ENCODE measurements around the gene UBE3D.

Gene UBE3D

GRCh38 chr6:82877213-82878195 lies 188.1 kb downstream of the UBE3D start:
- H2AFZ ChIP-seq (ENCODE audit: low read length, unreplicated experiment) = no peak overlapping the region
- peaks cover 36% of the 10 kb centered on the region for H3K4me1 ChIP-seq (ENCODE audit: control insufficient read depth, insufficient read depth, low read length, unreplicated experiment)
- no peaks in the 10 kb centered on the region for H3K36me3 ChIP-seq (ENCODE audit: insufficient read depth, low read length)
- no peaks in the 10 kb centered on the region for H3K79me2 ChIP-seq (ENCODE audit: control insufficient read depth, insufficient read depth, low read length, unreplicated experiment)
- H3K4me3 ChIP-seq (ENCODE audit: low read depth, low read length) = no peak overlapping the region
- H3K27ac ChIP-seq (ENCODE audit: low read depth, low read length) = no peak overlapping the region
- no peaks in the 10 kb centered on the region for H3K27me3 ChIP-seq (ENCODE audit: insufficient read depth, low read length)

- Histone ChIP-seq H2AFZ (ENCODE audit: low read length, unreplicated experiment) (no peak overlapping the region), H3K4me1 (ENCODE audit: control insufficient read depth, insufficient read depth, low read length, unreplicated experiment) (peaks cover 36% of the 10 kb centered on the region), H3K27me3 (ENCODE audit: insufficient read depth, low read length) (no peaks in the 10 kb centered on the region), H3K4me3 (ENCODE audit: low read depth, low read length) (no peak overlapping the region), H3K79me2 (ENCODE audit: control insufficient read depth, insufficient read depth, low read length, unreplicated experiment) (no peaks in the 10 kb centered on the region), H3K27ac (ENCODE audit: low read depth, low read length) (no peak overlapping the region), H3K36me3 (ENCODE audit: insufficient read depth, low read length) (no peaks in the 10 kb centered on the region)
Observed at GRCh38 chr6:82875573-82876185, 190.0 kb downstream of the UBE3D start.

DNA sequence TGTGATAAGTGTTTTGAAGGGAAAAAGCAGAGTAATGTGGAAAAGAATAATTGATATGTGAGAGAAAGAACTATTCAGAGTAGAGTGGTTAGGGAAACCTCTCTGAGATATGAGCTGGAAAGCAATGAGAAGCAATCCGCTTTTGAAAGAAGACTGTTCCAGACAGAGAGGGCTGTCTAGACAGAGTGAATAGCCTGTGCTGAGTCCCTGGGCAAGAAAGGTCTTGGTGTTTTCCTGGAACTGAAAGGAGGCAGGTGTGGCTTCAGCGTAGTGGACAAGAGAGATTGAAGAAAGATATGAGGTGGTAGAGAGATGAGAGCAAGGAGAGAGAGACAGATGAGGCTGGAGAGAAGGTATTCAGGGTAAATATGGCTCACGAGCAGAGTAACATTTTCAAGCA lies 190.8 kb downstream of the UBE3D start:
- H3K4me1 ChIP-seq (ENCODE audit: control insufficient read depth, insufficient read depth, low read length, unreplicated experiment) = peaks cover 36% of the 10 kb centered on the region
- H3K36me3 ChIP-seq (ENCODE audit: insufficient read depth, low read length) = no peaks in the 10 kb centered on the region
- no peak overlapping the region for H3K27ac ChIP-seq (ENCODE audit: low read depth, low read length)
- no peak overlapping the region for H3K4me3 ChIP-seq (ENCODE audit: low read depth, low read length)
- H3K27me3 ChIP-seq (ENCODE audit: insufficient read depth, low read length) = no peaks in the 10 kb centered on the region
- no peaks in the 10 kb centered on the region for H3K79me2 ChIP-seq (ENCODE audit: control insufficient read depth, insufficient read depth, low read length, unreplicated experiment)
- no peak overlapping the region for H2AFZ ChIP-seq (ENCODE audit: low read length, unreplicated experiment)

- Histone ChIP-seq H3K36me3 (ENCODE audit: insufficient read depth, low read length) (no peaks in the 10 kb centered on the region), H3K27ac (ENCODE audit: low read depth, low read length) (no peak overlapping the region), H3K4me1 (ENCODE audit: control insufficient read depth, insufficient read depth, low read length, unreplicated experiment) (peaks cover 18% of the 10 kb centered on the region), H2AFZ (ENCODE audit: low read length, unreplicated experiment) (no peak overlapping the region), H3K4me3 (ENCODE audit: low read depth, low read length) (no peak overlapping the region), H3K79me2 (ENCODE audit: control insufficient read depth, insufficient read depth, low read length, unreplicated experiment) (no peaks in the 10 kb centered on the region), H3K27me3 (ENCODE audit: insufficient read depth, low read length) (no peaks in the 10 kb centered on the region)
Observed at GRCh38 chr6:82872185-82872584, 193.5 kb downstream of the UBE3D start.

GRCh38 chr6:82870582-82871172 lies 195.0 kb downstream of the UBE3D start:
- Histone ChIP-seq H3K27ac (ENCODE audit: low read depth, low read length) (no peak overlapping the region), H3K36me3 (ENCODE audit: insufficient read depth, low read length) (no peaks in the 10 kb centered on the region), H3K79me2 (ENCODE audit: control insufficient read depth, insufficient read depth, low read length, unreplicated experiment) (no peaks in the 10 kb centered on the region), H3K4me3 (ENCODE audit: low read depth, low read length) (no peak overlapping the region), H3K4me1 (ENCODE audit: control insufficient read depth, insufficient read depth, low read length, unreplicated experiment) (peaks cover 4% of the 10 kb centered on the region), H3K27me3 (ENCODE audit: insufficient read depth, low read length) (no peaks in the 10 kb centered on the region), H2AFZ (ENCODE audit: low read length, unreplicated experiment) (no peak overlapping the region)

DNA sequence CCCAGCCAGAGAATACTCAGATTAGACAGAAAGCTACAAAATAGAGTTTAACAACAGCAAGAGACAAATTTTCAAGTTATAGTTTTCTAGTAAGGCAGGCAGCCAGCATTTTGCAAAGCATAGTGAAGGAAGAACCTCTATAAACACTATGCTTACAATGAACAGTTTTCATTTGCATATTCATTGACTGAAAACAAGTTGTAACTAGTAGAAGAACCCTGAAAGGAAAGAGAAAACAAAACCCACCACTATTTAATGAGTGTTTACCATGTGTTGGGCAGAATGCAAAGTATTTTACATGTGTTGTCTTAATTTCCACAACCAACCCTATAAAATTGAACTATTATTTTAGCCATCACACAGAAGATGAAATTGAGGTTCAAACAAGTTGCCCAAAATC lies 196.1 kb downstream of the UBE3D start:
- Histone ChIP-seq H3K79me2 (ENCODE audit: control insufficient read depth, insufficient read depth, low read length, unreplicated experiment) (no peaks in the 10 kb centered on the region), H3K27me3 (ENCODE audit: insufficient read depth, low read length) (no peaks in the 10 kb centered on the region), H3K4me1 (ENCODE audit: control insufficient read depth, insufficient read depth, low read length, unreplicated experiment) (no peaks in the 10 kb centered on the region), H2AFZ (ENCODE audit: low read length, unreplicated experiment) (no peak overlapping the region), H3K27ac (ENCODE audit: low read depth, low read length) (no peak overlapping the region), H3K4me3 (ENCODE audit: low read depth, low read length) (no peak overlapping the region), H3K36me3 (ENCODE audit: insufficient read depth, low read length) (no peaks in the 10 kb centered on the region)

GRCh38 chr6:82867946-82868345 lies 197.7 kb downstream of the UBE3D start:
- H3K27me3 ChIP-seq (ENCODE audit: insufficient read depth, low read length) = no peaks in the 10 kb centered on the region
- no peak overlapping the region for H2AFZ ChIP-seq (ENCODE audit: low read length, unreplicated experiment)
- peaks cover 3% of the 10 kb centered on the region for H3K4me1 ChIP-seq (ENCODE audit: control insufficient read depth, insufficient read depth, low read length, unreplicated experiment)
- H3K4me3 ChIP-seq (ENCODE audit: low read depth, low read length) = no peak overlapping the region
- H3K79me2 ChIP-seq (ENCODE audit: control insufficient read depth, insufficient read depth, low read length, unreplicated experiment) = no peaks in the 10 kb centered on the region
- no peak overlapping the region for H3K27ac ChIP-seq (ENCODE audit: low read depth, low read length)
- no peaks in the 10 kb centered on the region for H3K36me3 ChIP-seq (ENCODE audit: insufficient read depth, low read length)

- no peak overlapping the region for H2AFZ ChIP-seq (ENCODE audit: low read length, unreplicated experiment)
- H3K36me3 ChIP-seq (ENCODE audit: insufficient read depth, low read length) = no peaks in the 10 kb centered on the region
- no peak overlapping the region for H3K4me3 ChIP-seq (ENCODE audit: low read depth, low read length)
- no peaks in the 10 kb centered on the region for H3K27me3 ChIP-seq (ENCODE audit: insufficient read depth, low read length)
- peaks cover 11% of the 10 kb centered on the region for H3K4me1 ChIP-seq (ENCODE audit: control insufficient read depth, insufficient read depth, low read length, unreplicated experiment)
- no peak overlapping the region for H3K27ac ChIP-seq (ENCODE audit: low read depth, low read length)
- no peaks in the 10 kb centered on the region for H3K79me2 ChIP-seq (ENCODE audit: control insufficient read depth, insufficient read depth, low read length, unreplicated experiment)
Observed at GRCh38 chr6:82866446-82866845, 199.2 kb downstream of the UBE3D start.

DNA sequence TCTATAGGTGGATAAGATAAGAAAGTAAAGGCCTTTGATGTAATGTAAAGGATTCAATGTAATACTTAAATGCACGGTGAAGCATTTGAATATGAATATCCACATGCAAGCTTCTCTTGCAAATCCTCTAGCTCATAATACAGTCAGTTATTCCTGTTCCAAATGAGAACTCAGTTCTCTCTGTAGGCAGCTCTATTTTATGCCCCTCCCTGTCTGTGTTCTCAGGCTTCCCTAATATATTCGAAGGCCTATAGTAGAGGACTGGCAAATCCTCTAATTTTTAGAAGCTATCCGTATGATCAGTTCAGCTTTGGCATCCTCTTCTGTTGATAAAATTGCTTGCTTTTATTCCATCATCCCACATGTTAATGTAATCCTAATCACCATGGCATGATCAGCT lies 200.2 kb downstream of the UBE3D start:
- Histone ChIP-seq H3K4me1 (ENCODE audit: control insufficient read depth, insufficient read depth, low read length, unreplicated experiment) (peaks cover 11% of the 10 kb centered on the region), H3K27ac (ENCODE audit: low read depth, low read length) (no peak overlapping the region), H3K36me3 (ENCODE audit: insufficient read depth, low read length) (no peaks in the 10 kb centered on the region), H3K4me3 (ENCODE audit: low read depth, low read length) (no peak overlapping the region), H3K27me3 (ENCODE audit: insufficient read depth, low read length) (no peaks in the 10 kb centered on the region), H3K79me2 (ENCODE audit: control insufficient read depth, insufficient read depth, low read length, unreplicated experiment) (no peaks in the 10 kb centered on the region), H2AFZ (ENCODE audit: low read length, unreplicated experiment) (no peak overlapping the region)

DNA sequence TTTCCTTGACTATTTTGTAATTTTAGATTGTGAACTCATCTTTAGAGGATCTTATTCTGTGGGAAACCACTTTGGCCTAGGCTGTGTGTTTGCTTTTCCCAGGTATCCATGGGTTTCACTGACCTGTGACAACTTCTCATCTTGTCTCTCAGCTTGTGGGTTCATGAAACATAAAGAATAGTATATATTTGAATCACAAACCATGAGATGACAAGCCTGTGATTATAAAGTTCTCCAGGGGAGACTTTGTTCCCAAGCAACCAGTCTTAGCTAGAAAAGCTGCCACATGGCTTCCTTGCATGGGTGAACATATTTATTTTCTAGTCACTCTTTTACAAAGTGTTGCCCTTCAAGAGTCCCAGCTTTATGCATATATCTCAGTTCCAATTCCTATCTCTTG lies 201.9 kb downstream of the UBE3D start:
- Histone ChIP-seq H3K27me3 (ENCODE audit: insufficient read depth, low read length) (no peaks in the 10 kb centered on the region), H2AFZ (ENCODE audit: low read length, unreplicated experiment) (no peak overlapping the region), H3K4me3 (ENCODE audit: low read depth, low read length) (no peak overlapping the region), H3K79me2 (ENCODE audit: control insufficient read depth, insufficient read depth, low read length, unreplicated experiment) (no peaks in the 10 kb centered on the region), H3K36me3 (ENCODE audit: insufficient read depth, low read length) (no peaks in the 10 kb centered on the region), H3K4me1 (ENCODE audit: control insufficient read depth, insufficient read depth, low read length, unreplicated experiment) (peaks cover 11% of the 10 kb centered on the region), H3K27ac (ENCODE audit: low read depth, low read length) (no peak overlapping the region)
